HG02763 (cell line): ENCODE data around the gene C15orf39.

ENCODE experiments used
- ATAC-seq: cut with Tn5 transposase; IDR thresholded peaks from one replicate; pipeline ENCODE4 v1.9.1; 2021; ENCODE audit warnings: mild to moderate bottlenecking, moderate library complexity; ENCODE audit not compliant: unreplicated experiment

The C15orf39 gene

GRCh38 chr15:75171408-75171807, 30.3 kb upstream of the C15orf39 start:
- ATAC-seq, result no peak

DNA sequence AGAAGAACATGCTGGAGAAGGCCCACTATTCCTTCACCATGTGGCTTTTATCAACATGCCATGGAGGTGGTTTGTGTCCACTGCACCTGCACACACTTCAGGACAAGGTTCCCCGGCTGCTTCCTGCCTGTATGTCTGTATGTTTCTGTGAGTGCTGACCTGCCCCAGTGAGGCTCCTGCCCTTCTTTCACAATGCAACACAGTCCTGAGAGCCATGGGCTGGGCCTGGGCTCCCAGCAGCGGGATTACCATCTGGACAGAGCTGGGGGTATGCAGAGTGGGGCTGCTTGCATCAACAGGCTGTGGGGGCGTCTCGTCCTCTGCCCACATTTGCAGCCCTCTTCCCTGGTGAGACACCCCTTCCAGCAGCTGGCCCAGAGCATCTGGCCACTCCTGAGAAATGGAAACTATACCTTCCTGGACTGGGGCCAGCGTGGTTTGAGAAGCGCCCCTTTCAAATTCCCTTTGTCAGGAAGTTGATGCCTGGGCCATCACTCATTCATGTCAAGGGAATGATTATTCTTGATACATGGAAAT, 29.3 kb upstream of the C15orf39 start:
- ATAC-seq, result no peak

DNA sequence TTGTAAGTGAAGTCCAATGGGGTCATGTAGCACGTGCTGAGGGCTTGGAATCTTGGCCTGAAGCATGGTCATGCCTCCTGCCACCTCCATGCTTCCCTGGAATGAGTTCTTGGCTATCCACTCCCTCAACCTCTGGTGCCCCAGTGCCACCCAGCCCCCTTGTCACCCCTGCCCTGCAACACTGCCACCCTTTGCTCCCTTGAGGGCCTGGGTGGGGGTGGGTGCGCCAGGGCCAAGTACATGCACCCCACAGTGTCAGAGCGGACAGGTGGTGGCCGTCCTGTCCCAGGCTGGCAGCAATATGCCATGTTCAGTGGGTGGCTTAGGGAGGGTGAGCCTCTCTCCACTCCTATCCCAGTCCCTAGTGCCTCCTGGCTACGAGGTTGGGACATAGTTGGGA, 27.6 kb upstream of the C15orf39 start:
- no peak for ATAC-seq

DNA sequence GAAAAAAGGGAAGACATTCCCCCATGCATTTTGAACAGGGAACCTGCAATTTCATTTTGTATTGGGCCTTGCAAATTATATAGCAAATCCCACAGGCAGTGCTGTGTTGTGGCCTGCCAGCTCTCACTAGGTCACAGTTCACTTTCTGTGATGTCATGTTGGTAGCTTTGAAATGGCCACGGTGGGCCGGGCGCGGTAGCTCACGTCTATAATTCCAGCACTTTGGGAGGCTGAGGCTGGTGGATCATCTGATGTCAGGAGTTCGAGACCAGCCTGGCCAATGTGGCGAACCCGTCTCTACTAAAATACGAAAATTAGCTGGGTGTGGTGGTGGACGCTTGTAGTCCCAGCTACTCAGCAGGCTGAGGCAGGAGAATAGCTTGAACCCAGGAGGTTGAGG, 27.0 kb upstream of the C15orf39 start:
- ATAC-seq, result no peak

- no peak for ATAC-seq
Observed at GRCh38 chr15:75176396-75176761, 25.3 kb upstream of the C15orf39 start.

DNA sequence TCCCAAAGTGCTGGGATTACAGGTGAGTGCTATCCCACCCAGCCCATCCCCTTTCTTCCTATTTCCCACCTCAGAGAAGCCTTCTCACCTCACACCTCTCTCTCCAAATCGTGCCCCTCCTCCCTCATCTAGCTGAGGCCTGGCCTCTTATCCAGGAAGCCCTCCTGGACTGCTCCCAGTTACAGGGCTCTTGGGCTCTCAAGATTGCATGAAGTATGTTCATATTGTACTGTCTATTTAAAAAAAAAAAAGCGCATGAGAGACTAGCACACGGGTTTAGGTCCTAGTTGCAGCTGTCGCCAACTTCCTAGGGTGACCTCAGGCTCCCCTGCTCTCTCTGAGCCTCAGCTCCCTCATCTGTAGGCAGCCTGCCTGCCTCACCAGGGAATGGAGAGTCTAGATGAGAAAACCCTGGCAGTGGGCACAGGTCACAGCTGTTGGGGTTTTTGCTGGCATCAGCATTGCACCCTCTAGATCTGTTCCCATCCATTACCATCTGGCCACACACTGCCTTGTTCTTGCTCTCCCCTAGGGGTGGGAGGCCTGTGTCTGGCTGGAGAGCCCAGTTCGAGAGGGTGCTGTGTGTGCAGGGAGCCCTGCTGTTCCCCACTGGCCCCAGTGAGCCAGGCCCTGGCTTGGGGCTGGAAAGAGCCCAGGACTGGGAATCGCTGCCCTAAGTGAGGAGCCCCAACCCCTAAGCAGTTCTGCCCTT, 24.2 kb upstream of the C15orf39 start:
- ATAC-seq, result no peak

- ATAC-seq, result peak; percentile 44
Observed at GRCh38 chr15:75178171-75178937, 23.3 kb upstream of the C15orf39 start.

DNA sequence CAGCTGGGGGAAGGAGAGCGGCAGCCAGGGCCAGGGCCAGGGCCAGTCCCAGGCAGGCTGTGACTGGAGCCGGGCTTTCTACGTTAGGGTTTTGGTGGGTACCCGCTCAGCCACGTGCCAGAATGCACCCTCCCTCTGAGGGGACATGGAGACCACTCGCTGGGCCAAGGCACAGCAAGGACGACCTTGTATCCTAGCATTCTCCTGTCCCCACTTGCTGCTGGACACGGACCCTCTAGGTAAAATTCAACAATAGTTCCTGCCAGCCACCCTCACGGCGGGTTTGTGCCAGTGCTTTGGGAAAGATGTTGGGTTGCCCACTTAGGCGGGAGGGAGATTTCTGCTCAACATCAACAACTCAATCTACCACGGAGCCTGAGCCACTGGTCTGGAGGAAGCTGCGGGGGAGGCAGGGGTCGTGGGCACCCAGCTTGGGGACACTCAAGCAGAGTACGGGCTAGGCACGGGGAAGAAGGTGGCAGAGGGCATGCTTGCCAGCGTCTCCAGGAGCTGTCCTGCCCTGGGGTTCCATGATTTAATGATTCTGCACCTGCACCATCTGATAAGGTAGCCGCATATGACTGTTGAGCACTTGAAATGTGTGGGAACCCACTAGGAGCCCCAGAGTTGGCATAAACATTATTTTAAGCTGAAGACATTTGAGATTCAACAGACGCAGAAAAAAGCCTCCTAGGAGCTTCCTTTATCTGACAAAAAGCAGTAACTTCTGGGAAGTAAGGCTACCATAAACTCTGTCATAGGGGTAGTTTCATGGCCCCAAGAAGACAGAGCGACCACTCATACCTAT, 22.5 kb upstream of the C15orf39 start:
- ATAC-seq, result no peak

GRCh38 chr15:75179746-75180140, 21.9 kb upstream of the C15orf39 start:
- ATAC-seq, result no peak

DNA sequence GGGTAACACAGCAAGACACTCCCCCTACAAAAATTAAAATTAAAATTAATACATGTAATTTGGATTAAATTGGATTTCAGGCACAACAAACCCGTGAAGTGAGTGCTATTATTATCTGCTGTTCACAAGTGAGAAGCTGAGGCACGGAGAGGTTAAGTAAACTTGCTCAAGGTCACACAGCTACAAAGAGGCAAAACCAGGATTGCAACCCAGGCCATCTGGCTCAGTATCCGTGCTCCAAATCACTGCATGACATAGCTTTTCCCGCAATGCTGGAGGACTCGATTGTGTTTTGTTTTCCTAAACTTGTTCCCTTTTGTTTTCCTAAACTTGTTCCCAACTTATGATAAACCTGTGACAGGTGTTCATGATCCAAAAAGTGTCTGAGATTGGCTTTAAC, 19.9 kb upstream of the C15orf39 start:
- ATAC-seq, result no peak

DNA sequence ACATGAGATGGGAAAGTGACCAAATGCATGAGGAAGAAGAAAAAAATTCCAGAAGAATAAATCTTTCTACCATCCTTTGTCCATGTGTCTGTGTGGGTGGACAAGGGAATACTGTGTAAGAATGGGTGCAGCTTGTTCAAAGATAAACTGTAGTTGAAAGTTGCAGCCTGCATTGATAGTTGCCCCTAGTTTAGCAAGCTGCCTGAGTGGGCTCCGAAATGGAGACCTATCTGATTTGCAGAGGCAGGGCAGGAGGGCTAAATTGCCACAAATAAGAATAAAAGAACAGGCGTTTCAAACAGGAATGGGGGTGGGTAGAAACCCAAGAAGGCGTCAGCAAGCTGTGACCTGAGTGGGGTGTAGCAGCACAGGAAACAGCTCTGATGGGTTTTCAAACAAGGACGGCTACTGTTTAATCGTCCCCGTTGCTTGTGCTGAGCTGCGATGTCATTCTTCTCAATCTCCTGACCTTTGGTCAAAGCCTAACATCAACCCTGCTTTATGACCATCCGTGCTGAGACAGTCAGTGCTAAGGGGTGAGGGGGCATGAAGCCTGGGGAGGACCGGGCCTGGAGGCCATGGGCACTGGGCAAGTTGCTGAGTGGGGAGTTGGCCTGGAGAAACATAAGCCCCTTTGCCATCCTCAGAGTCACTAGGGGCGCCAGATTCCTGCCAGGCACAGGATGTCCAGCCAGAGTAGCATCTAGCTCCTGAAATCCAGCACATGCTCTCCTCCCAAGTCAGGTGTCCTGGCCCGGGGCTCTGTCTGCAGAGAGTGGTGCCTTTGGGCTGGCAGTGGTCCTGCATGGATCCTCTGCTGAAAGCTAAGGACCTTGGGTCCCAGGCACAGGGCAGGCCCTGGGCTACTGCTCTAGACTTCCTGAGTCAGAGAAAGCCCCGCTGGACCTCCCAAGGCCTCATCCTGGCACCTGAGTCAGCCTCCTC, 19.2 kb upstream of the C15orf39 start:
- ATAC-seq, result no peak

- no peak for ATAC-seq
Observed at GRCh38 chr15:75185271-75186029, 16.2 kb upstream of the C15orf39 start.

GRCh38 chr15:75186044-75186443, 15.6 kb upstream of the C15orf39 start:
- ATAC-seq, result no peak

GRCh38 chr15:75188499-75188898, 13.2 kb upstream of the C15orf39 start:
- no peak for ATAC-seq

DNA sequence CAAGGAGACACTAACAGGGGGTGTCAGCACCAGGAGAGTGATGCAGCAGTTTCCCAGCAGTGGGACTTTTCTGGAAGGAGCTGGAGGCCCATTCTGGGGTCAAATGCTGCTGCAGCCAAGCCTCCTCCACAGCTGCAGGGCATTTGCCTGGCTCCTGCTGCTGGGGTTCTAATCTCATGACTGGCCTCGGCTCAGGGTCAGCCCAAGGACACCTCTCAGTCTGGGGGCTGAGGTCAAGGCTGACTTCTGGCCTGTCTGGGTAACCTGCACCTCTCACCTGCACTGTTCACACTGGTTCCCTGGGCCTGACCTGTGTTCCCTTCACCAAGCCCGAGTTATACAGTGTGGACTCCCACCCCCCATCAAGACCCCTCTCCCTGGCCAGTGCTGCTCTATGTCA, 10.4 kb upstream of the C15orf39 start:
- no peak for ATAC-seq

GRCh38 chr15:75192307-75192706, 9.4 kb upstream of the C15orf39 start:
- ATAC-seq, result no peak

DNA sequence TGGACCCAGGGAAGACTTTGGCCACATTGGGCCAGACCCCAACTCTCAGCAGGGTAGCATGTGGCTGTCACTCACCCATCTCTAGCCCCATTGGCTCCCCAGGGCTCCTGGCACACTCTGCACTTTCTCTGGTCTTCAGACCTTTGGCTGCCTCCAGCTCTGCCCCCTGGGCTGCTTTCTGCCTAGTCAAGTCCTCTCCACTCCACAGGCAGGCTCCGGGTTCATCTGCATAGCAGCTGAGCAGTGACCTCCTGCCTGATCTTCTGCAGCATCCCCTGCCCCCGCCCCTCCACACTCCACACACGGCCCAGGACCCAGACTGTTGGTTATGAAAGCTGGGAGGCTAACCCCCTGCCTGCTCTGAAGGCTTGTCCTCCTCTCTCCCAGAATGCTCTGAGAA, 8.4 kb upstream of the C15orf39 start:
- ATAC-seq, result no peak

DNA sequence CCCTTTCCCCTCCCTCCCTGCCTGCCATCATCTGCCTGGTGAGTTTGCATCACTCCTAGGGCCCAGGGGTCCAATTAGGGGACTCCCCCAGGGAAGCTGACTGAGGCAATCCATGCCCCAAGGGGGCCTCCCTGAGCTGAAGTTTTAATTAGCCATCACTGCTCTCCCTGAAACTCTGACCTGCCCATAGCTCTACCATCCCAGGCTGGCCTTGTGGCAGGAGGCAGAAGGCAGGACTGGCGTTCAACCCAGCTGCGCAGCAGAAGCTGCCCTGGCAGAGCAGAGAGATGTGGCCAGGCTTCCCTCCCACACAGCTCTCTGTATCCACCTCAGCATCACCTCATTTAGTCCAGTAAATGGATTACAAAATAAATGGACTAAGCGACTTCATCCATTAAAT, 7.7 kb upstream of the C15orf39 start:
- ATAC-seq, result no peak

GRCh38 chr15:75194397-75194796, 7.3 kb upstream of the C15orf39 start:
- no peak for ATAC-seq
